HG02759 (cell line): Measurements from ENCODE around the gene NR5A1.

Experiments used
- ATAC-seq: cut with Tn5 transposase; IDR thresholded peaks from one replicate; pipeline ENCODE4 v1.9.1; 2021; ENCODE audit warnings: mild to moderate bottlenecking, moderate library complexity; ENCODE audit not compliant: unreplicated experiment

NR5A1 gene

GRCh38 chr9:124514874-124515273 is 7.7 kb upstream of the NR5A1 start:
- ATAC-seq, result no peak

- no peak for ATAC-seq
Observed at GRCh38 chr9:124514125-124514524, 6.9 kb upstream of the NR5A1 start.

- ATAC-seq, result no peak
Observed at GRCh38 chr9:124513376-124513994, 6.3 kb upstream of the NR5A1 start.

- no peak for ATAC-seq
Observed at GRCh38 chr9:124512806-124513204, 5.6 kb upstream of the NR5A1 start.

GRCh38 chr9:124511891-124512805 is 4.9 kb upstream of the NR5A1 start:
- ATAC-seq, result no peak

- ATAC-seq, result no peak
Observed at GRCh38 chr9:124511426-124511840, 4.2 kb upstream of the NR5A1 start.

GRCh38 chr9:124510650-124511425 is 3.6 kb upstream of the NR5A1 start:
- no peak for ATAC-seq

GRCh38 chr9:124507880-124508423 is 753 bp upstream of the NR5A1 start:
- no peak for ATAC-seq

GRCh38 chr9:124506433-124506832 is 766 bp downstream of the NR5A1 start:
- no peak for ATAC-seq

- ATAC-seq, result no peak
Observed at GRCh38 chr9:124505901-124506346, 1.3 kb downstream of the NR5A1 start.

- ATAC-seq, result no peak
Observed at GRCh38 chr9:124505006-124505900, 1.9 kb downstream of the NR5A1 start.

- ATAC-seq, result no peak
Observed at GRCh38 chr9:124504530-124505005, 2.6 kb downstream of the NR5A1 start.

GRCh38 chr9:124503713-124504529 is 3.3 kb downstream of the NR5A1 start:
- no peak for ATAC-seq

GRCh38 chr9:124502711-124503702 is 4.2 kb downstream of the NR5A1 start:
- no peak for ATAC-seq

- no peak for ATAC-seq
Observed at GRCh38 chr9:124501771-124502320, 5.4 kb downstream of the NR5A1 start.

GRCh38 chr9:124500796-124501611 is 6.2 kb downstream of the NR5A1 start:
- ATAC-seq, result no peak
